A673 (cell line): ENCODE data around the gene MYL11. TPM values are rescaled to one million over a fixed set of nuclear protein-coding genes. Genes with fewer than 3 reads are reported as not detected.
A peak's percentile ranks its signal among the peaks of the same experiment; 100 is the strongest.

Source experiments
- BruUV-seq: library from RNA; stranded (reverse); fragments of 400-500 nt; replicated peaks from 2 replicates; lab custom pipeline; 2021; lab: Mats Ljungman, UMichigan
- CTCF ChIA-PET: fragments of 300-600 bp; sonication (Branson Sonifier 250); formaldehyde crosslinking; loops from one replicate; lab custom pipeline; 2022; ENCODE audit warnings: antibody characterized with exemption; lab: Charles Lee
- POLR2A ChIA-PET: fragments of 300-600 bp; sonication (Branson Sonifier 250); formaldehyde crosslinking; loops from one replicate; lab custom pipeline; 2022; ENCODE audit warnings: antibody characterized with exemption; ENCODE audit not compliant: low non-redundant PET; lab: Charles Lee
- DNase-seq: peaks from one replicate; pipeline ENCODE4 v3.0.0-alpha.2; 2015; ENCODE audit warnings: low spot score
- H3K27ac ChIP-seq: fragments of 200-600 bp; sonication (generic); 2 replicates; pipeline ENCODE4 v1.5.1; 2016; ENCODE audit warnings: mixed run types, low read depth, mild to moderate bottlenecking, mixed read lengths, antibody characterized with exemption, low read length; ENCODE audit not compliant: poor library complexity, severe bottlenecking
- H3K27me3 ChIP-seq: fragments of 200-600 bp; sonication (generic); replicated peaks from 2 replicates; pipeline ENCODE4 v1.6.1; 2017; ENCODE audit warnings: mixed run types, low read depth, mild to moderate bottlenecking, mixed read lengths, antibody characterized with exemption, low read length; ENCODE audit not compliant: insufficient read depth, poor library complexity
- H3K36me3 ChIP-seq: fragments of 200-600 bp; sonication (generic); 2 replicates; pipeline ENCODE4 v1.6.1; 2016; ENCODE audit warnings: mixed run types, mild to moderate bottlenecking, mixed read lengths, antibody characterized with exemption, low read length; ENCODE audit not compliant: insufficient read depth, poor library complexity, severe bottlenecking
- H3K4me1 ChIP-seq: fragments of 200-600 bp; sonication (generic); 2 replicates; pipeline ENCODE4 v1.6.1; 2017; ENCODE audit warnings: mixed run types, mild to moderate bottlenecking, mixed read lengths, antibody characterized with exemption, low read length; ENCODE audit not compliant: insufficient read depth, poor library complexity, severe bottlenecking
- H3K4me3 ChIP-seq: fragments of 200-600 bp; sonication (generic); 2 replicates; pipeline ENCODE4 v1.5.1; 2016; ENCODE audit warnings: low read depth, mixed run types, mild to moderate bottlenecking, mixed read lengths, low read length; ENCODE audit not compliant: poor library complexity, severe bottlenecking
- H3K9me3 ChIP-seq: fragments of 200-600 bp; sonication (generic); 2 replicates; pipeline ENCODE4 v1.6.1; 2016; ENCODE audit warnings: mixed run types, low read depth, mild to moderate bottlenecking, mixed read lengths, antibody characterized with exemption, low read length; ENCODE audit not compliant: poor library complexity, severe bottlenecking
- EZH2 ChIP-seq: fragments of 200-600 bp; sonication (generic); IDR thresholded peaks from 2 replicates; pipeline ENCODE4 v1.6.1; 2017; ENCODE audit warnings: borderline replicate concordance, low read depth, mild to moderate bottlenecking, mixed read lengths, antibody characterized with exemption, low read length; ENCODE audit not compliant: poor library complexity, severe bottlenecking
- intact Hi-C: fragments of 100-400 bp; cut with micrococcal nuclease; formaldehyde crosslinking; loops from one replicate; pipeline ENCODE4 v1.10.0; 2022; ENCODE audit not compliant: unreplicated experiment
- total RNA-seq: library from RNA; stranded (reverse); gene quantifications from 2 replicates; pipeline ENCODE4 v1.2.3, GENCODE V29; 2021
- TF ChIP-seq, protein P1 (sequence below): fragments of 300-800, 200-600 bp; sonication (generic); conservative IDR thresholded peaks from 2 replicates; pipeline ENCODE4 v1.5.1; 2017; ENCODE audit warnings: low read depth, mild to moderate bottlenecking, antibody characterized with exemption, low read length, moderate library complexity, mixed read lengths

Gene MYL11
- total RNA-seq, 1 experiment from 2014 or later = not detected

GRCh38 chr16:30382111-30382881 lies 7.7 kb downstream of the MYL11 start, which contains the start of gene SEPTIN1:
Gene SEPTIN1 (minus strand): TSS chr16:30382561. CDS start chr16:30382542, 19 bp downstream.
- BruUV-seq = no TSS peak
- no peak within 1 kb of the TSS for H3K4me3 ChIP-seq
- H3K27ac ChIP-seq = no peak within 1 kb of the TSS
- TF ChIP-seq, protein P1, sequence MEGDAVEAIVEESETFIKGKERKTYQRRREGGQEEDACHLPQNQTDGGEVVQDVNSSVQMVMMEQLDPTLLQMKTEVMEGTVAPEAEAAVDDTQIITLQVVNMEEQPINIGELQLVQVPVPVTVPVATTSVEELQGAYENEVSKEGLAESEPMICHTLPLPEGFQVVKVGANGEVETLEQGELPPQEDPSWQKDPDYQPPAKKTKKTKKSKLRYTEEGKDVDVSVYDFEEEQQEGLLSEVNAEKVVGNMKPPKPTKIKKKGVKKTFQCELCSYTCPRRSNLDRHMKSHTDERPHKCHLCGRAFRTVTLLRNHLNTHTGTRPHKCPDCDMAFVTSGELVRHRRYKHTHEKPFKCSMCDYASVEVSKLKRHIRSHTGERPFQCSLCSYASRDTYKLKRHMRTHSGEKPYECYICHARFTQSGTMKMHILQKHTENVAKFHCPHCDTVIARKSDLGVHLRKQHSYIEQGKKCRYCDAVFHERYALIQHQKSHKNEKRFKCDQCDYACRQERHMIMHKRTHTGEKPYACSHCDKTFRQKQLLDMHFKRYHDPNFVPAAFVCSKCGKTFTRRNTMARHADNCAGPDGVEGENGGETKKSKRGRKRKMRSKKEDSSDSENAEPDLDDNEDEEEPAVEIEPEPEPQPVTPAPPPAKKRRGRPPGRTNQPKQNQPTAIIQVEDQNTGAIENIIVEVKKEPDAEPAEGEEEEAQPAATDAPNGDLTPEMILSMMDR = no peak
- no peak for TF ChIP-seq EZH2
- H3K27me3 ChIP-seq = no peaks in the 10 kb centered on the region
- ChIA-PET CTCF (no interaction called here), POLR2A (no interaction called here)
- H3K9me3 ChIP-seq = no peaks in the 10 kb centered on the region
- H3K4me1 ChIP-seq = peaks cover 3% of the 10 kb centered on the region
- no peaks in the 10 kb centered on the region for H3K36me3 ChIP-seq
- no peak for DNase-seq
- intact Hi-C loops = no loop called here

DNA sequence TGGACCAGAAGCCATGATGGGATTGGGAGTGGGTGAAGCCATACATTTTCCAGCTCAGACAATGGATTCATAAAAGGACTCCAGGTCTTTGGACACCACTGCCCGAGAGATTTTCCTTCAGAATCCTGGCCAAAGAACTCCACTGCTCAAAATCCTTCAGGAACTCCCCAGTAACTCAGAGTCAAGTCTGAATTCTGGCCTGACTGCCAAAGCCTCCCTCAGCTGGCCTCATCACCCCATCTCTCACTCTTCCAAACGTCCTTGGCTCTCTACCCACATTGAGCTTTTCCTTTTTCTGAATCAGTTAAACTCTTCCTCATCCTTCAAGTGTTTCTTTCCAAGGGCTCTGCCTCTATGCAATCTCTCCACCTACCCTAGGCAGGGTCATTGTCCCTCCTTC lies 8.9 kb downstream of the MYL11 start:
- no peak for TF ChIP-seq EZH2
- TF ChIP-seq, protein P1 = no peak
- H3K27me3 ChIP-seq = no peaks in the 10 kb centered on the region
- BruUV-seq = no TSS peak
- no peak for DNase-seq
- no peaks in the 10 kb centered on the region for H3K9me3 ChIP-seq
- POLR2A ChIA-PET = no interaction called here
- H3K4me1 ChIP-seq = no peaks in the 10 kb centered on the region
- intact Hi-C loops = no loop called here
- H3K27ac ChIP-seq = no peak overlapping the region
- no peak overlapping the region for H3K4me3 ChIP-seq
- H3K36me3 ChIP-seq = no peaks in the 10 kb centered on the region
- CTCF ChIA-PET = no interaction called here

DNA sequence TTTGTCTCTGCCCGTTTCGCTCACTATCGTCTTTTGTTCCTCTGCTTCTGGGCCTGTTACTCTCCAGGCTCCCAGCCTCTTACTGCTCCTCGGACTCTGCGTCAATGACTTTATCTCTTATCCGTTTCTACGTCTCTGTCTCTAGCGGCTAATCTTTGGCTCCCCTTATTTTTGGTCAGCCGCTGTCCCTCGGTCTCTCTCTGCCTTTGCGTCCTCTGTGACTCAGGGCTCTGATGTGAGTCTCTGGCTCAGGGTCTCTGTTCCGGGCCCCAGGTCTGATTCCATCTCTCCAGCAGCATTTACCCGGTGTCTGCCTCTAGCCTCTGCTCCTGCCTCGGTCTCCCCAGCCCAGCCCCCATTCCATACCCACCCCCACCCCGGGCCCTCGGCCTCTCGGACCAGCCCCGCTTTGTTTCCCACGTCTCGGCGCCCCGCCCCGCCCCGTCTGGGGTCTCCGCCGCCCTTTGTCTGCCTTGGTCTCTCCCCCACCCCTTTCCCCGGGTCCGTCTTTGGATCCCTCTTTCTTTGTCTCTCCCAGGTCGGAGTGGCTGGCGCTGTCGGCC lies 20.1 kb downstream of the MYL11 start:
- H3K4me1 ChIP-seq = peaks cover 15% of the 10 kb centered on the region
- BruUV-seq = no TSS peak
- POLR2A ChIA-PET = interaction anchor here (0.6 kb wide), 1 partner anchor 232 kb away, joined by 3 read pairs; no protein-coding TSS in a partner anchor
- peaks cover 10% of the 10 kb centered on the region for H3K36me3 ChIP-seq
- intact Hi-C loops = no loop called here
- H3K27me3 ChIP-seq = no peaks in the 10 kb centered on the region
- CTCF ChIA-PET = interaction anchor here (0.7 to 2.3 kb wide), 2 partner anchors 15 to 302 kb away, joined by 6 to 9 read pairs; no protein-coding TSS in a partner anchor
- H3K4me3 ChIP-seq = peak overlapping the region; percentile 94
- no peak for DNase-seq
- TF ChIP-seq EZH2 = no peak
- TF ChIP-seq, protein P1 = no peak
- H3K27ac ChIP-seq = peak overlapping the region; percentile 96
- H3K9me3 ChIP-seq = no peaks in the 10 kb centered on the region
